ENCODE measurements around the gene UMPS.
"Not testable (repeated sequence)": the region's sequence is repeated elsewhere in the genome, so short reads cannot be mapped to it uniquely, and the experiment has no call there.

Gene UMPS

DNA sequence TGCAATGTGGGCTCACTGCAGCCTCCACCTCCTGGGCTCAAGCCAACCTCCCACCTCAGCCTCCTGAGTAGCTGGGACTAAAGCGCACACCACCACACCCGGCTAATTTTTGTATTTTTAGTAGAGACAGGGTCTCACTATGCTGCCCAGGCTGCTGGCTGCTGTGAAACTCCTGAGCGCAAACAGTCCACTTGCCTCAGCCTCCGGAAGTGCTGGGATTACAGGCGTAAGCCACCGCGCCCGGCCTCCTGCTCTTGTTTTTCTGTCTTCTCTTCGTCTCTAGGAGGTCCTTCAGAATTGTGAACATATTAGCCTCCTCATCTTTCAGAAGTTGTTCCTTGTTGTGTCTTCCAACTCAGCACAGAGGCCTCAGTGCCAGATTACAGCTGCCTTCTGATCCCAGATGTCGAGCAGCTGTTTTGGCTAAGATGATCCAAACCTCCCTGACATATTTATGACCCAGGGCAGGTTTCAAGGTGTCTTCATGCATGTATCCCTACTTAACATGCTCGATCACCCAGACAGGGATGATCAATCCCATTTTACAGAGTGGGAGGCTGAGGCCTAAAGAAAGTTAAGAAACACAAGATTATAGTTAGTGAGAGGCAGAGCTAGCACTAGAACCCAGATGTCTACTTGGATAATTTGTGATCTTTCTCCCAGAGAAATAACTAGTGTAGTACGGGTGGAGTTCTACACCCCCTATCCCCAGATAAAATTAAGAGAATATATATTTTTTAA lies 32.1 kb upstream of the UMPS start:
- Mint-ChIP-seq H3K4me3 (no peak overlapping the region), H3K36me3 (no peaks in the 10 kb centered on the region), H3K9me3 (no peaks in the 10 kb centered on the region), H3K27ac (no peak overlapping the region), H3K4me1 (peaks cover 3% of the 10 kb centered on the region), H3K27me3 (peaks cover 12% of the 10 kb centered on the region)
- no peak for ATAC-seq (ENCODE audit: low read depth)
- DNase-seq (ENCODE audit: low spot score in 2 of 2) = no peak

DNA sequence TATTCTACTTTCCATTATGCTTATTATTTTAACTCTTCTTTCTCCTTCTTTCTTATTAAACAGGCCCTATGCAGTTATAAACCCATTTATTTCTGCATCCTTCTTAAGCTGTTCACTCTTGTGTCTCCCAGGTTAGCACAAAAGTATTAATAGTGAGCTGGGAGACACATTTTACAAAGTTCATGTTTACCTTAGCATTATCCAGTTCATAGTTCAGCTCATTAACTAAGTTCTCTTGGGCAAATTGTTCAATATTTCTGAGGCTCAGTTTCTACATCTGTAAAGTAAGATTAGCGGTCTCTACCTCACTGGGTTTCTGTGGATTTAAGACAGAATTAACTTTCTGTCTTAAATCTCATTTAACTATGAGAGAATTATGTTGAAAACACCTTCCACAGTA lies 31.2 kb upstream of the UMPS start:
- DNase-seq (ENCODE audit: low spot score in 2 of 2) (no peak), ATAC-seq (ENCODE audit: low read depth) (no peak)
- Mint-ChIP-seq H3K4me3 (no peak overlapping the region), H3K27ac (no peak overlapping the region), H3K4me1 (peaks cover 3% of the 10 kb centered on the region), H3K36me3 (no peaks in the 10 kb centered on the region), H3K9me3 (no peaks in the 10 kb centered on the region), H3K27me3 (peaks cover 12% of the 10 kb centered on the region)

- Mint-ChIP-seq H3K27me3 (peaks cover 14% of the 10 kb centered on the region), H3K9me3 (no peaks in the 10 kb centered on the region)
- no peak for ATAC-seq (ENCODE audit: low read depth)
Measured at GRCh38 chr3:124699686-124700396, 30.4 kb upstream of the UMPS start.

GRCh38 chr3:124700880-124701684 lies 29.2 kb upstream of the UMPS start:
- ATAC-seq (ENCODE audit: low read depth) = no peak
- Mint-ChIP-seq H3K9me3 (no peaks in the 10 kb centered on the region), H3K4me3 (no peak overlapping the region), H3K4me1 (peaks cover 3% of the 10 kb centered on the region), H3K27me3 (peaks cover 17% of the 10 kb centered on the region), H3K27ac (no peak overlapping the region), H3K36me3 (peaks cover 1% of the 10 kb centered on the region)
- no peak for DNase-seq (ENCODE audit: low spot score in 2 of 2)

More at GRCh38 chr3:124699686-124700396, 30.4 kb upstream of the UMPS start:
- Mint-ChIP-seq H3K36me3 (no peaks in the 10 kb centered on the region), H3K4me1 (peaks cover 3% of the 10 kb centered on the region), H3K27ac (no peak overlapping the region), H3K4me3 (no peak overlapping the region)
- no peak for DNase-seq (ENCODE audit: low spot score in 2 of 2)

- Mint-ChIP-seq H3K27me3 (peaks cover 18% of the 10 kb centered on the region), H3K27ac (no peak overlapping the region), H3K36me3 (peaks cover 1% of the 10 kb centered on the region), H3K4me3 (no peak overlapping the region), H3K4me1 (peaks cover 3% of the 10 kb centered on the region), H3K9me3 (no peaks in the 10 kb centered on the region)
- DNase-seq (ENCODE audit: low spot score in 2 of 2) (no peak), ATAC-seq (ENCODE audit: low read depth) (no peak)
Measured at GRCh38 chr3:124701687-124702086, 28.6 kb upstream of the UMPS start.

- Mint-ChIP-seq H3K4me1 (peaks cover 3% of the 10 kb centered on the region), H3K36me3 (peaks cover 3% of the 10 kb centered on the region), H3K27me3 (peaks cover 25% of the 10 kb centered on the region), H3K4me3 (no peak overlapping the region), H3K9me3 (peaks cover 3% of the 10 kb centered on the region), H3K27ac (no peak overlapping the region)
- ATAC-seq (ENCODE audit: low read depth) (peak; percentile 45), DNase-seq (ENCODE audit: low spot score in 2 of 2) (no peak)
Measured at GRCh38 chr3:124702950-124703349, 27.3 kb upstream of the UMPS start.

DNA sequence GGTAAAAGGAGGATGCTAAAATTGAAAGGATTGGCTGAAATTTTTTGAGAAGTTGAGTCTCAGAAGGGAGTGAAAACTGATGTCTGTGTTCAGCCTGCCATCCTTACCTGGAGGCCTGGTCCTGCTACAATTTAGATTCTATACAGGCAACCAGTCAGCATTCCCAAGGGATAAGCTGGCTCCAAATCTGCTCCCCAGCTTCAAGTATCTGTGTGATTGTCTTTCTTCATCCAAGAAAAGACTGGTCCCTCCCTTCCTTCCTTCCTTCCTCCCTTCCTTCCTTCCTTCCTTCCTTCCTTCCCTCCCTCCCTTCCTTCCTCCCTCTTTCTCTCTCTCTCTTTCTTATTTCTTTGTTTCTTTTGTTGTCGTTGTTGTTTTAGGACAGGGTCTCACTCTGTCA lies 24.7 kb upstream of the UMPS start:
- Mint-ChIP-seq H3K27ac (no peak overlapping the region), H3K27me3 (peaks cover 33% of the 10 kb centered on the region), H3K4me1 (peaks cover 3% of the 10 kb centered on the region), H3K9me3 (peaks cover 3% of the 10 kb centered on the region), H3K36me3 (peaks cover 3% of the 10 kb centered on the region), H3K4me3 (no peak overlapping the region)
- ATAC-seq (ENCODE audit: low read depth) (no peak), DNase-seq (ENCODE audit: low spot score in 2 of 2) (no peak)

DNA sequence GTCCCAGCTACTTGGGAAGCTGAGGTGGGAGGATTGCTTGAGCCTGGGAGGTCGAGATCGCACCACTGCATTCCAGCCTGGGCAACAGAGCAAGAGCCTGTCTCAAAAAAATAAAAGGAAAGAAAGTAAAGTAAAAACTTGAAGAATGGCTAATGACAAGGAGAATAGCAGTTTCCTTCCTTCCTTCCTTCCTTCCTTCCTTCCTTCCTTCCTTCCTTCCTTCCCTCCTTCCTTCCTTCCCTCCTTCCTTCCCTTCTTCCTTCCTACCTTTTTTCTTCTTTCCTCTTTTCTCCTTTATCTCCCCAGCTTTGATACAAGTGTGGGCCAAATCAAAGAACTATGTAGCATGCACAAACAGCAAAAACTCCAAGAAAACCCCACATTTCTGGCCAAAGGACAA lies 23.0 kb upstream of the UMPS start:
- H3K4me1 Mint-ChIP-seq; H3K27ac Mint-ChIP-seq; DNase-seq (ENCODE audit: low spot score in 2 of 2); ATAC-seq (ENCODE audit: low read depth); H3K9me3 Mint-ChIP-seq; H3K4me3 Mint-ChIP-seq; H3K36me3 Mint-ChIP-seq: not testable (repeated sequence)
- peaks cover 28% of the 10 kb centered on the region for H3K27me3 Mint-ChIP-seq

GRCh38 chr3:124707656-124708062 lies 22.6 kb upstream of the UMPS start:
- ATAC-seq (ENCODE audit: low read depth) (no peak), DNase-seq (ENCODE audit: low spot score in 2 of 2) (no peak)
- peaks cover 3% of the 10 kb centered on the region for H3K36me3 Mint-ChIP-seq
- H3K4me3 Mint-ChIP-seq = no peak overlapping the region
- H3K4me1 Mint-ChIP-seq = peaks cover 3% of the 10 kb centered on the region
- peaks cover 3% of the 10 kb centered on the region for H3K9me3 Mint-ChIP-seq
- H3K27me3 Mint-ChIP-seq = peaks cover 28% of the 10 kb centered on the region
- H3K27ac Mint-ChIP-seq = no peak overlapping the region

- Mint-ChIP-seq H3K4me1 (no peaks in the 10 kb centered on the region), H3K4me3 (no peak overlapping the region), H3K9me3 (no peaks in the 10 kb centered on the region), H3K27me3 (peaks cover 14% of the 10 kb centered on the region), H3K36me3 (no peaks in the 10 kb centered on the region), H3K27ac (no peak overlapping the region)
- DNase-seq (ENCODE audit: low spot score in 2 of 2) (no peak), ATAC-seq (ENCODE audit: low read depth) (no peak)
Measured at GRCh38 chr3:124714223-124714853, 15.9 kb upstream of the UMPS start.

DNA sequence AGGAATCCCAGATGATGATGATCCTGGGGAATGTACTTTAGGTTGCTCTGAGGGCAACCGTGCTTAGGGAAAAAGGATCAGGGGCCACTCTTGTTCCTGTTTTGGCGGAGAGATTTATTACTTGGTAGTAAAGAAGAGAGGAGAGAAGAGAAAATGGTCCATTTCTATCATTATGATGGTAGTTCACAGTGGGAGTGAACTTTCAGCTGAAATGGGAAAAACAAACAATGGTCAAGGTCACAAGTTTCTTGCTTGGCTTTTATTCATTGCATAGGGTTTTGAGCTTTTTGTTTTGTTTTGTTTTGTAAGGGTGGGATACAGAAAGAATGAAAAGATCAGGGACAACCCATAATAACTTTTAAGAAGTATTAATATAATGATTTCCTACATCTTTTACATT lies 7.7 kb upstream of the UMPS start:
- no peaks in the 10 kb centered on the region for H3K4me1 Mint-ChIP-seq
- no peak overlapping the region for H3K27ac Mint-ChIP-seq
- H3K36me3 Mint-ChIP-seq = no peaks in the 10 kb centered on the region
- no peaks in the 10 kb centered on the region for H3K9me3 Mint-ChIP-seq
- H3K4me3 Mint-ChIP-seq = no peak overlapping the region
- DNase-seq (ENCODE audit: low spot score in 2 of 2) (no peak), ATAC-seq (ENCODE audit: low read depth) (no peak)
- H3K27me3 Mint-ChIP-seq = peaks cover 13% of the 10 kb centered on the region

GRCh38 chr3:124730941-124731297 lies 667 bp downstream of the UMPS start:
- H3K36me3 Mint-ChIP-seq = peaks cover 3% of the 10 kb centered on the region
- peak overlapping the region; percentile 99 for H3K4me3 Mint-ChIP-seq
- ATAC-seq (ENCODE audit: low read depth) = no peak
- peaks cover 2% of the 10 kb centered on the region for H3K27me3 Mint-ChIP-seq
- DNase-seq (ENCODE audit: low spot score in 2 of 2) = no peak
- peaks cover 20% of the 10 kb centered on the region for H3K4me1 Mint-ChIP-seq
- peak overlapping the region; percentile 96 for H3K27ac Mint-ChIP-seq
- H3K9me3 Mint-ChIP-seq = no peaks in the 10 kb centered on the region

DNA sequence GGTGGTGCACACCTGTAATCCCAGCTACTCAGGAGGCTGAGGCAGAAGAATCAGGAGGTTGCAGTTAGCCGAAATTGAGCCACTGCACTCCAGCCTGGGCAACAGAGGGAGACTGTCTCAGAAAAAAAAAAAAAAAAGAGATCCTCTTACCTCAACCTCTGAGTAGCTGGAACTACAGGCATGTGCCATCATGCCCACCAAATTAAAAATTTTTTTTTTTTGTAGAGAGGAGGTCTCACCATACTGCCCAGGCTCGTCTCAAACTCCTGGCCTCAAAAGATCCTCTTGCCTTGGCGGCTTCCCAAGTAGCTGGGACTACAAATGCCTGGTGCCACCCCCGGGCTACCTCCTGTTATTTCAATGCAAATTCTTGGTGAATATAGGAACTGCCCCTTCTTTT lies 1.5 kb downstream of the UMPS start:
- no peak overlapping the region for H3K27ac Mint-ChIP-seq
- ATAC-seq (ENCODE audit: low read depth) (no peak), DNase-seq (ENCODE audit: low spot score in 2 of 2) (no peak)
- no peaks in the 10 kb centered on the region for H3K9me3 Mint-ChIP-seq
- H3K4me3 Mint-ChIP-seq = no peak overlapping the region
- peaks cover 3% of the 10 kb centered on the region for H3K36me3 Mint-ChIP-seq
- peaks cover 20% of the 10 kb centered on the region for H3K4me1 Mint-ChIP-seq
- H3K27me3 Mint-ChIP-seq = peaks cover 1% of the 10 kb centered on the region

- DNase-seq (ENCODE audit: low spot score in 2 of 2) (no peak), ATAC-seq (ENCODE audit: low read depth) (no peak)
- Mint-ChIP-seq H3K9me3 (no peaks in the 10 kb centered on the region), H3K27ac (no peak overlapping the region), H3K4me1 (peaks cover 11% of the 10 kb centered on the region), H3K4me3 (no peak overlapping the region), H3K27me3 (no peaks in the 10 kb centered on the region), H3K36me3 (peaks cover 19% of the 10 kb centered on the region)
Measured at GRCh38 chr3:124741027-124741426, 10.8 kb downstream of the UMPS start.
